Natural killer cell treated with Interleukin-12 subunit alpha and Interleukin-12 subunit beta and Interleukin-15 and Interleukin-18, amount 100 ng/mL, for 72 hours (primary cell): ENCODE data around the gene POU6F2. TPM values are rescaled to one million over a fixed set of nuclear protein-coding genes. Genes with fewer than 3 reads are reported as not detected.
"Not testable (repeated sequence)": the region's sequence is repeated elsewhere in the genome, so short reads cannot be mapped to it uniquely, and the experiment has no call there.

Experiments
- ATAC-seq, 2 donors: fragments of 150-1000 bp; cut with Tn5 transposase in 1 of 2; sonication (Bioruptor Pico), chemical (Tn5 transposase) in 1 of 2; 2 replicates each; pipeline ENCODE4 v1.10.0; 2021
- DNase-seq: peaks from one replicate; pipeline ENCODE4 v3.0.0; 2022; ENCODE audit warnings: low spot score
- H3K27ac Mint-ChIP-seq, 2 donors: 1 replicate in 1 of 2; 2 replicates in 1 of 2; pipeline ENCODE4 v1.8.0; 2022; ENCODE audit warnings: mixed read lengths in 2 of 2, mild to moderate bottlenecking in 1 of 2, moderate library complexity in 1 of 2
- H3K27me3 Mint-ChIP-seq, 2 donors: 1 replicate in 1 of 2; 2 replicates in 1 of 2; pipeline ENCODE4 v1.8.0; 2022; ENCODE audit warnings: mixed read lengths in 2 of 2
- H3K36me3 Mint-ChIP-seq: one replicate; pipeline ENCODE4 v1.8.0; 2022; ENCODE audit warnings: mixed read lengths
- H3K4me1 Mint-ChIP-seq, 2 donors: 1 replicate in 1 of 2; 2 replicates in 1 of 2; pipeline ENCODE4 v1.8.0; 2022; ENCODE audit warnings: low read depth in 2 of 2, mixed read lengths in 2 of 2, mild to moderate bottlenecking in 1 of 2
- H3K4me3 Mint-ChIP-seq: one replicate; pipeline ENCODE4 v1.8.0; 2022; ENCODE audit warnings: mixed read lengths
- H3K9me3 Mint-ChIP-seq: 2 replicates; pipeline ENCODE4 v1.8.0; 2022; ENCODE audit warnings: mixed read lengths
- total RNA-seq, 2 donors: library from RNA; stranded (reverse); gene quantifications; one replicate each; pipeline ENCODE4 v1.2.3, GENCODE V29; 2022

Gene POU6F2
- total RNA-seq, 2 donors from 2014 or later, result 0.24 to 0.28 TPM

DNA sequence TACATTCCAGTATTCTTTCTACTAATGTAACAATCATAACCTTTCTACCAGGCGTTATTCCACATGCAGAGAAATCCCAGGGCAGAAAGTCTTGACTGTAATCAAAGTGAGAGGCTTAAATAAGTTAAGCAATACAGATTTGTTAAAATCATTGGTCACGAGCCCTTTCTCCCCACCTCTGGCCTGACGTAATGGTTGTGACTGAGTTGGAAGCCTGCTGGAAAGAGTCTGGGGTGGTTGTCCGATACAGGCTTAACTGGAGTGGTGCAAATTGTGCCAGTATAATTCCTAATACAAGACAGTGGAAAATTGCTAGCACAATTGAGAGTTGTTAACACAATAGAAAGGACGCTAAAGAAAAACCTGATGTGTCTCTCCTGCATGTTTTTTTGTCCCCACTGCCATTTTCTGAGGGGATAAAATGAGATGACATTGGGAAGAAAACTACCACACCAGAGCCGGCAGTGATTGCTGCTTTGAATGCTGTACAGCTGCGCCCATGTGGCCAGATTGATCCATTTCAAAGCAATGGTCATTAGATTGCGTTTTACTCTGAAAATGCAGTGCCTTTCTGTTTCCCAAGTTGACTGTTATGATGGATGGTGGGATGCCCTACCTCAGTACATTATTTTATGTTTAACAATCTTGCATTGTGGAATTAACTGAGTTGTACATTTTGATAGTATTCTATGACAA lies 190.8 kb downstream of the POU6F2 start:
- ATAC-seq (no peak), DNase-seq (no peak)
- Mint-ChIP-seq H3K36me3 (no peaks in the 10 kb centered on the region), H3K9me3 (no peaks in the 10 kb centered on the region), H3K4me3 (no peak overlapping the region), H3K27me3 (peaks cover 4 to 5% of the 10 kb centered on the region in 2 donors), H3K27ac (no peak overlapping the region), H3K4me1 (no peaks in the 10 kb centered on the region)

DNA sequence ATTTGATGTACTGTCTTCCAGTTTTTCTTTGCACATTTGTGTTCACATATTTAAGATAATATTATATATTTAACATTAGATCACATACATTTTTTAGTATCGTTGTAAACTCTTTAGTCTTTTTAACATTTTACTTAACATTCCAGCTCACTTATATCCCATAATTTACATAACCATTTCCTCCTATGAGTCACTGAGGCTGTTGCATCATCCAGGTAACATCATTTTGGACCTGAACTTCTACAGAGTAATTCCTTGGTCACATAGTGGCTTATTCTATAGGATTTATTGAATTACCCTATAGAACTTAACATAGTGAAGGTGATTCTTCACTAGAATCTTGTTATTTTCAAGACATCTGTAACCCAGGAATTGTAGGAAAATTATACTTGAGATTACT lies 194.4 kb downstream of the POU6F2 start:
- H3K9me3 Mint-ChIP-seq, result no peaks in the 10 kb centered on the region
- H3K4me3 Mint-ChIP-seq, result no peak overlapping the region
- no peak for ATAC-seq
- peaks cover 0 to 21% of the 10 kb centered on the region in 2 donors for H3K27me3 Mint-ChIP-seq
- DNase-seq, result no peak
- no peaks in the 10 kb centered on the region for H3K4me1 Mint-ChIP-seq
- H3K36me3 Mint-ChIP-seq, result no peaks in the 10 kb centered on the region
- no peak overlapping the region for H3K27ac Mint-ChIP-seq

DNA sequence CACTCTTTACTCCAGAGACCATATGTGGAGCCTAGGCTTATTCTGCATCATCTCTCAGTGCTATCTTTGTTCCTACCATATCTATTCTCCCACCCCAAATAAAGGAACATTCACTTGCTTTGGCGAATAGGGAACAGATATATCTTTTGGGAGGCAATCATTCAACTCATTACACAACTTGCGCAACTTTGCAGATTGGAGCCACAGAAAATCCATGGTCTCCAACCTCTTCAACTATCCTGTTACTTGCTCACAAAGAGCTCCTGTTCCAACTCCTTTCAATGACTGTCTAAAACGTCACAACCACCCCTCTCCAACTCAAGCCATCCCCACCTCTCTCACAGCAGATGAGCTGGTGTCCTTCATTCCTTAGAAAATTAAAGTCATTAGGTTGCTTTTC lies 203.7 kb downstream of the POU6F2 start:
- Mint-ChIP-seq H3K27me3 (peaks cover 4 to 6% of the 10 kb centered on the region in 2 donors), H3K4me1 (no peaks in the 10 kb centered on the region), H3K27ac (no peak overlapping the region), H3K36me3 (no peaks in the 10 kb centered on the region), H3K9me3 (no peaks in the 10 kb centered on the region), H3K4me3 (no peak overlapping the region)
- no peak for ATAC-seq
- no peak for DNase-seq

DNA sequence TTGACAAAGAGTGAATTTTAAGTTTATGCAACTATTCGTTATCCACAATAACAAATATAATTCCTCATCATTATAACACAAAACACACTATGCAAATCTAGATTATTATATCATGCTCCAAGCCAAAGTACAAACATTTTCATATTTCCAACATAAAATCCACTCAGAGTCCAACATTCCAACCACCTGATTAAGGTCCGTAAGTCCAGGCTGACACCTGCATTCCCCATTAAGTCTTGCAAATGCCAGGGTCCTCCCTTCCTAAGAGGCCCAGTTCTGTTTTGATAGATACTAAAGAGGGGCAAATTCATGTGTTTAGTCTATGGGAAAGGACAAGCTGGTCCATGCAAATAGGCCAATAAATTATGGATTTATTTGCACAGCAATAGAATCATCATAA lies 206.1 kb downstream of the POU6F2 start:
- DNase-seq, result no peak
- Mint-ChIP-seq H3K4me1 (no peaks in the 10 kb centered on the region), H3K9me3 (no peaks in the 10 kb centered on the region), H3K36me3 (no peaks in the 10 kb centered on the region), H3K4me3 (no peak overlapping the region), H3K27ac (no peak overlapping the region), H3K27me3 (peaks cover 0 to 6% of the 10 kb centered on the region in 2 donors)
- ATAC-seq, result no peak

DNA sequence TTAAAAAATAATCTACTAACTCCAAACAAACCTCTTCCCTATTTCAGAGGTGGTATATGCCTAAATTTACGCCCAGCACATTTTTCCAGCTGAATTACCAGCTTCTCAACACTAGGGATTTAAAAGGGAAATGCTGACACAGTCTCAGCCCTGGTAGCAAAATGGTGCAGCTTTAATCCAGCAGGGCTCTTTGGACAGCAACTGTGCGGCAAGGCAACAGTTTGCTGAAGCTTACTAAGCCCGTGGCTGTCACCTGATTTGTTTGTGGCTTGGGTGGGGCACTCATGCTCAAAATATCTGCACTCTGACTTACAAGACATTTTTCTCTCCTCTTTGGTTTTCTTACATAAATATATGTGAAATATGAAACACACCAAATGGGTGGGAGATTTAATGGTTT lies 206.7 kb downstream of the POU6F2 start:
- H3K36me3 Mint-ChIP-seq, result no peaks in the 10 kb centered on the region
- H3K4me1 Mint-ChIP-seq, result no peaks in the 10 kb centered on the region
- no peak overlapping the region for H3K4me3 Mint-ChIP-seq
- peaks cover 0 to 6% of the 10 kb centered on the region in 2 donors for H3K27me3 Mint-ChIP-seq
- no peak for DNase-seq
- no peaks in the 10 kb centered on the region for H3K9me3 Mint-ChIP-seq
- no peak overlapping the region for H3K27ac Mint-ChIP-seq
- ATAC-seq, result no peak

DNA sequence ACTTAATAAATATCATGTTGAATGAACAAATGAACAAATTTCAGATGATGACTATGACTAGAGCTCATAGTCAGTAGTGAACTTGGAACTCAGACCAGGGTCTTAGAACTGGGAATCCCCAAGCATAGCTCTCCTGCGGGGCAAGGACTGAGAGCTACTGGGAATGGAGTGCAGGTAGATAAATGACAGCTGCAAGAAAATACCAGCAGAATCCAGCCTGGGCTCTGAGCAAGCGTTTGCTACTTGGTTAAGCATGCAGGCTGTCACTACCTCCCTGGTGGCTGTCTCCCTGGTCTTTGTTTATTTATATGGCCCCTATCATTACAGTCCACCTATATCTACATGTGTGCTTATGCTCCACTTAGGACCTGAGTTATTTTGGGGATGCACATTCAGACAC lies 208.4 kb downstream of the POU6F2 start:
- H3K4me1 Mint-ChIP-seq, result no peaks in the 10 kb centered on the region

DNA sequence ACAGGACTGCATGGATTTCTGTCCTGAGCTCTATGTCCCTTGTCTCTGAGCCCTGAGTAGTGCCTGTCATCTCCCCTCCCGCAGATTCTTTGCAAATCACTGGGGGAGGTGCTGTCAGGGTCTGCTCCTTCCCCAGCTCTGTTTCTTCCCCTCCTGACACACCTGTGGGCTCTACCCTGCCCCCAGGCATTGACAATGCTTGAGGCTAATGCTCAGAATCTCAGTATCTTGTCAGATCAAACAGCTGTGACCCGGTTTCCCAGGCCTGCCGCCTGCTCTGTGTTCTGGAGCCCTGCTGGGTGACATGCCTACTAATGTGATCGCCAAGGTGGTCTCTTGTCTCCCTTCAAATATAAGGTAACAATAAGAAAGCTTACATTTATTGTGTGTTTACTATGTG lies 209.0 kb downstream of the POU6F2 start:
- ATAC-seq (no peak), DNase-seq (no peak)
- Mint-ChIP-seq H3K27me3 (peaks cover under 1 to 6% of the 10 kb centered on the region in 2 donors), H3K4me3 (no peak overlapping the region), H3K27ac (no peak overlapping the region), H3K36me3 (no peaks in the 10 kb centered on the region), H3K4me1 (no peaks in the 10 kb centered on the region), H3K9me3 (no peaks in the 10 kb centered on the region)

More for the DNA sequence above, 208.4 kb downstream of the POU6F2 start:
- no peak for DNase-seq
- no peak overlapping the region for H3K4me3 Mint-ChIP-seq
- ATAC-seq, result no peak
- no peaks in the 10 kb centered on the region for H3K9me3 Mint-ChIP-seq
- peaks cover 0 to 6% of the 10 kb centered on the region in 2 donors for H3K27me3 Mint-ChIP-seq
- no peaks in the 10 kb centered on the region for H3K36me3 Mint-ChIP-seq
- no peak overlapping the region for H3K27ac Mint-ChIP-seq

DNA sequence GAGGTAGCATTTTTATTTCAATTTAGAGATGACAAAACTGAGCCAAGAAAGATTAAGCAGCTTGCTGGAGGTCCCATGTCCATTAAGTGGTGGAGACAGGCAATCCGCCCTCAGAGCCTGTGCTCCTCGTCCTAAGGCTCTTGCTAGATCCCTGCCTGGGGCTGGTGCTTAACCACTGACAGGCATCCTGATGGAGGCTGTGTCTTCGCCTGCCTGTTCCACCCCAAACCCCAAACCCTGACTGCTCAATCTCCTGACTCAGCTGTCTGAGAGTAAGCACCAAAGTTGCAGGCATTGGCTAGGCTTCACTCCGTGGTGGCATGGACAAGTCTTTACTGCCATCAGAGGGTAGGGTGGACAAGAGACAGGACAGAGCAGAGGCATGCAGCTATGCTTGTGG lies 209.4 kb downstream of the POU6F2 start:
- no peaks in the 10 kb centered on the region for H3K9me3 Mint-ChIP-seq

DNA sequence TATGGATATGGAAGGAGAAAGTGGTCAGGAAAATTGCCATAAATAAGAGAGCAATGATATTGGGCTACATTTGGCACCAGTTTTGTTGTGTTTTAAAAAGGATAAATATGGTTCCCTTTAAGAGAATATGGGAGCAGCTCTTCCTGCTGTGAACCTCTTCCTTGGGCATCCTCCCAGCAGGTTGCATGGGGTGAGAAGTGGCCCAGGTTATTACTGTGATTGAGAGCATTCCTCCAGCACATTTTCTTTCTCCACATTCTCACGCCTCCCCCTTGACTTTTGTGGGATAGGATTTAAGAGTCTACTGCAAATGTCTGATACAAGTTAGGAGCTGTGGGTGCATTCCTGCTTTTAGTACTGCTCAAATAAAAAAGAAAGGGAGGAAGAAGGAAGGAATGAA lies 214.8 kb downstream of the POU6F2 start:
- Mint-ChIP-seq H3K4me1 (no peaks in the 10 kb centered on the region), H3K27me3 (peaks cover 7 to 11% of the 10 kb centered on the region in 2 donors), H3K36me3 (no peaks in the 10 kb centered on the region), H3K27ac (no peak overlapping the region), H3K9me3 (no peaks in the 10 kb centered on the region), H3K4me3 (no peak overlapping the region)
- DNase-seq, result no peak
- ATAC-seq, result no peak

More for the DNA sequence above, 209.4 kb downstream of the POU6F2 start:
- DNase-seq (no peak), ATAC-seq (no peak)
- Mint-ChIP-seq H3K27me3 (peaks cover 5 to 8% of the 10 kb centered on the region in 2 donors), H3K27ac (no peak overlapping the region), H3K4me1 (no peaks in the 10 kb centered on the region), H3K36me3 (no peaks in the 10 kb centered on the region), H3K4me3 (no peak overlapping the region)

DNA sequence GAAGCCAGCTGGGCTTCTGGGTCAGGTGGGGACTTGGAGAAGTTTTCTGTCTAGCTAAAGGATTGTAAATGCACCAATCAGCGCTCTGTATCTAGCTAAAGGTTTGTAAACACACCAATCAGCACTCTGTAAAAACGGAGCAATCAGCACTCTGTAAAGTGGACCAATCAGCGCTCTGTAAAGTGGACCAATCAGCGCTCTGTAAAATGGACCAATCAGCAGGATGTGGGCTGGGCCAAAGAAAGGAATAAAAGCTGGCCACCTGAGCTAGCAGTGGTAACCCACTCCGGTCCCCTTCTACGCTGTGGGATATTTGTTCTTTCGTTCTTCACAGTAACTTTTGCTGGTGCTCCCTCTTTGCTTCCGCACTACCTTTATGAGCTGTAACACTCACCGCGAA lies 216.7 kb downstream of the POU6F2 start:
- not testable (repeated sequence) for H3K4me3 Mint-ChIP-seq, H3K4me1 Mint-ChIP-seq, H3K27ac Mint-ChIP-seq, ATAC-seq, H3K9me3 Mint-ChIP-seq, DNase-seq, H3K36me3 Mint-ChIP-seq
- H3K27me3 Mint-ChIP-seq, result peaks cover 7 to 11% of the 10 kb centered on the region in 2 donors

DNA sequence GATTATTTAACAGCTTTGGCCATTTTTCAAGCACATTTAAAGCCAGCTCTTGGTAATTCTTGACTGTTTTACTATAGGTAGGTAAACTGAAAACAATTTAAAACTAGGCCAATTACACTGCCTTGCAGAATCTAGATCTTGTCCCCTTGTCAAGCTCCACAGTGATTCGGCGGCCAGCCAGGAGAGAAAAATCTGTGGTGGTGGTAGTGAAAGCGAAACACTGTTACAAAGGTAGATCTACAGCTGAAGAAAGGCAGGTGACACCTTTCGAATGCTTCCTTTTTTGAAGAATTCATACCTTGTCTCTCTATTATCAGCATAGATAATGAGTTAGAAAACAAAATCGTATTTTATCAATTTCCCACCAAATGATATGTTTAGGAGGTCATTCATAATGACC lies 218.3 kb downstream of the POU6F2 start:
- peaks cover 7 to 11% of the 10 kb centered on the region in 2 donors for H3K27me3 Mint-ChIP-seq
- no peaks in the 10 kb centered on the region for H3K36me3 Mint-ChIP-seq
- H3K4me1 Mint-ChIP-seq, result no peaks in the 10 kb centered on the region
- H3K9me3 Mint-ChIP-seq, result no peaks in the 10 kb centered on the region
- no peak overlapping the region for H3K4me3 Mint-ChIP-seq
- no peak for DNase-seq
- ATAC-seq, result no peak
- no peak overlapping the region for H3K27ac Mint-ChIP-seq

DNA sequence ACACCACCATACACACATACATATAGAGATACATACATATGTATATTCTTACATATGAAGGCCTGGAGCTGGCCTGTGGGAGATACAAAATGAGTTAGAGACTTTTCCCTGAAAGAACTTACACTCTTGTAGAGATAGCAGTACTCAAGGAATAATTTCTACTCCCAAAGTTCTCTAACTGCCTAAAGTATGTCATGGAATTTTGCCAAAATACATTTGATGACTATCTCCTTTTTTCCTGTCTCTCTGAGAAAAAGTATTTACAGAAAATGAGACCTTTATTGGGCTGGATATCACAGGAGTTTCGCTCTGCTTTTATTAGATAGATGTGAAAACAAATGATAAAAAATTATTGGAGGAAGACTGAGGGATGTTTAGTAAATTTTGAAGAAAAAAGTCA lies 220.1 kb downstream of the POU6F2 start:
- no peak for DNase-seq
- Mint-ChIP-seq H3K4me1 (no peaks in the 10 kb centered on the region), H3K27ac (no peak overlapping the region), H3K36me3 (no peaks in the 10 kb centered on the region), H3K27me3 (peaks cover 0 to 2% of the 10 kb centered on the region in 2 donors), H3K4me3 (no peak overlapping the region), H3K9me3 (no peaks in the 10 kb centered on the region)
- no peak for ATAC-seq

DNA sequence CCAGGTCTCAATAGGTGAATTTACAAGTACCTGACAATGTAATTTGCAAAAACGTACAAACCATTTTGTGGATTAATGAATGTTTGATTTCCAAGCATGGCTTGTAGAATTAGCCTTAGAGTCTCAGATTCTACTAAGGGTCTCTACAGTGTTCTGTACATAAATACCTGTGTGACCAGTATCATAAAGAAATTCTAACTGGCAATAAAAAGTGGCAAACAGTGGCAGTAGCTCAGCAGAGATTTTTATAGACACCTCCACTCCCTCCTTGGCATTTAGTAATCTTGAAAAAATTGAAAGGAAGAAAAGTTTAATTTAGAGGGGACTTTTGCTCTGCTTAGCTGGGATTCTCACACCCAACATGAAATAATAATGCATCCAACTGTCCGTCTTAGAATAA lies 220.8 kb downstream of the POU6F2 start:
- Mint-ChIP-seq H3K27ac (no peak overlapping the region), H3K27me3 (peaks cover 2 to 3% of the 10 kb centered on the region in 2 donors), H3K36me3 (no peaks in the 10 kb centered on the region), H3K4me3 (no peak overlapping the region), H3K4me1 (no peaks in the 10 kb centered on the region), H3K9me3 (no peaks in the 10 kb centered on the region)
- ATAC-seq (no peak), DNase-seq (no peak)

DNA sequence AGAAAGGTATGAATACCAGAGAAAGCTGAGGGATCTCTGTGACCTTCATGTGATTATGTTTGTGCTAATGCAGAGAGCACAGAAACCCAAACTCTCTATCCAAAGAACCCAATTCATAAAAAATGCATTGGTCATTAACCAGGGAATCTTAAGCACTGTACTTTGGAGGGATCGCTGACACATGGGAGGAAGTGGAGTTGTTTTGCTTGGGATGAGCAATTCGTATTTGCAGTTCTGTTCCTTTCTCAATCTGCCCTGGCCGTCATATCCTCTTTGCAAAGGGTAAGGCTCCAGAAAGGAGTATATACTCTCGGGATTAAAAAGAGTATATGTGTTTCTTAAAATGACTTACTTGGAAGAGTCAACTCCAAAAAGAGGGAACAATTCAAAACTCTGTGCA lies 221.3 kb downstream of the POU6F2 start:
- Mint-ChIP-seq H3K4me1 (no peaks in the 10 kb centered on the region), H3K4me3 (no peak overlapping the region), H3K27me3 (peaks cover 2 to 5% of the 10 kb centered on the region in 2 donors)

DNA sequence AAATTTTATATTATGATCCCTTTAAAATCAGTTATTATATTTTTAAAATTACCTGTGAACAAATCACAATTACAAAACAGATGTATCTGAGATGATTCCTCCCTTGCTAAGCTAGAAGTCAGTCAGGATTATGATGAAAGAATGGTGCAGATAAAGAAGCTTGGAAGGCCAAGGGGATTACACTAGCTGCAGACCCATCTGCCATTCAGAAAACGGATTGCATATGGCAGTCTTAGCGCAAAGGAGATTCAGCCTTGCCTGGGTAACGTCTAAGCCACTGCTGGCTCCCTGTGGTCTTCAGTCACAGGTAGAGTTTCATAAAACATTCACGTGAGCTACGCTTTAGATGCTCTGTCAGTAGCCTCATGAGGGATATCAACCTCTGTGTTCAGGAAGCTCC lies 222.2 kb downstream of the POU6F2 start:
- ATAC-seq (no peak), DNase-seq (no peak)
- no peak overlapping the region for H3K4me3 Mint-ChIP-seq
- H3K36me3 Mint-ChIP-seq, result no peaks in the 10 kb centered on the region
- peaks cover 0 to 5% of the 10 kb centered on the region in 2 donors for H3K27me3 Mint-ChIP-seq
- H3K27ac Mint-ChIP-seq, result no peak overlapping the region
- no peaks in the 10 kb centered on the region for H3K4me1 Mint-ChIP-seq
- H3K9me3 Mint-ChIP-seq, result no peaks in the 10 kb centered on the region

More for the DNA sequence above, 221.3 kb downstream of the POU6F2 start:
- H3K27ac Mint-ChIP-seq, result no peak overlapping the region
- no peaks in the 10 kb centered on the region for H3K9me3 Mint-ChIP-seq
- no peaks in the 10 kb centered on the region for H3K36me3 Mint-ChIP-seq
- DNase-seq, result no peak
- no peak for ATAC-seq
